ENCODE measurements around the gene TTC34. TPM values are rescaled to one million over a fixed set of nuclear protein-coding genes. Genes with fewer than 3 reads are reported as not detected.

The TTC34 gene
- total and polyA plus RNA-seq, 2 experiments from 2014 or later, result 0.08 to 0.35 TPM

DNA sequence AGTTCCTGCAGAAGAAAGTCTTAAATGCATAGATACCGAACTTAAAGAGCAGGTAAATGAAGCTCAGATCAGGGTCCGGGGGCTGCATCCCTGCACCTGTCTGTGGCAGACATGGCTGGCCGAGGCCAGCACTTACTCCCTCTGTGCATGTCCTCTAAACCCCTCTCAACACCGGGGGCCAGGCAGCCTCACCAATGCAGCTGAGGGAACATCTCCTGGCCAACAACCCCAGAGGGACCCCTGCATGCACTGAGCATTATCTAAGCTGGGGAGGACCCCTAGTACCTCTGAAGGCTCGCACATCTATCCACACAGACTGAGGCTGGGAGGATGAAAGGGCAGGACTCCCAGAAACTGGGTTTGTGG, 18.4 kb downstream of the TTC34 start (continued):
- TF ChIP-seq, protein P1, sequence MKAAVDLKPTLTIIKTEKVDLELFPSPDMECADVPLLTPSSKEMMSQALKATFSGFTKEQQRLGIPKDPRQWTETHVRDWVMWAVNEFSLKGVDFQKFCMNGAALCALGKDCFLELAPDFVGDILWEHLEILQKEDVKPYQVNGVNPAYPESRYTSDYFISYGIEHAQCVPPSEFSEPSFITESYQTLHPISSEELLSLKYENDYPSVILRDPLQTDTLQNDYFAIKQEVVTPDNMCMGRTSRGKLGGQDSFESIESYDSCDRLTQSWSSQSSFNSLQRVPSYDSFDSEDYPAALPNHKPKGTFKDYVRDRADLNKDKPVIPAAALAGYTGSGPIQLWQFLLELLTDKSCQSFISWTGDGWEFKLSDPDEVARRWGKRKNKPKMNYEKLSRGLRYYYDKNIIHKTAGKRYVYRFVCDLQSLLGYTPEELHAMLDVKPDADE (IDR thresholded peaks at IDR 0.05), result no peak
- TF ChIP-seq ZNF114 (CRISPR knock-in tag; IDR thresholded peaks at IDR 0.05) (no peak), CREB1 (CRISPR knock-in tag; IDR thresholded peaks at IDR 0.05; ENCODE audit: low read depth) (no peak), ZNF331 (CRISPR knock-in tag; IDR thresholded peaks at IDR 0.05; ENCODE audit: low read depth) (no peak), EZH2phosphoT487 (IDR thresholded peaks at IDR 0.05; ENCODE audit: unreplicated experiment) (no peak)

DNA sequence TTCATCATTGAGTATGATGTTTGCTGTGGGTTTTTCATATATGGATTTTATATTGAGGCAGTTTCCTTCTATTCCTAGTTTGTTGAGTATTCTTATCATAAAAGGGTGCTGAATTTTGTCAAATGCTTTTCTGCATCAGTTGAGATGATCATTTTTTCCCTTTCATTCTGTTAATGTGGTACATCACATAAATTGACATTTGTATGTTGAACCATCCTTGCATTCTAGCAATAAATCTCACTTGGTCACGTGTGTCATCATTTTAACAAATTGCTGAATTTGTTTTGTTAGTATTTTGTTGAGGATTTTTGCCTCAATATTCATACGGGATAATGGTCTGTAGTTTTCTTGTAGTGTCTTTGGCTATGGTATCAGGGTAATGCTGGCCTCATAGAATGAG, 19.9 kb downstream of the TTC34 start:
- H3K9me3 Mint-ChIP-seq, result peaks cover 83% of the 10 kb centered on the region

More for the DNA sequence above, 19.9 kb downstream of the TTC34 start:
- Histone ChIP-seq H3K4me2 (no peak overlapping the region), H3K27me3 (ENCODE audit: insufficient read depth) (no peaks in the 10 kb centered on the region), H3K9me2 (ENCODE audit: insufficient read depth) (no peaks in the 10 kb centered on the region), H3K36me3 (ENCODE audit: insufficient read depth) (no peaks in the 10 kb centered on the region), H3K79me2 (replicated peaks; ENCODE audit: insufficient read depth) (no peaks in the 10 kb centered on the region), H2AFZ (no peak overlapping the region), H3K4me1 (ENCODE audit: insufficient read depth) (no peaks in the 10 kb centered on the region), H3K27ac (ENCODE audit: low read depth) (no peak overlapping the region), H3F3A (replicated peaks; ENCODE audit: low read depth) (no peaks in the 10 kb centered on the region), H3K4me3 (no peak overlapping the region), H4K20me1 (replicated peaks; ENCODE audit: insufficient read depth) (no peaks in the 10 kb centered on the region)
- DNase-seq (ENCODE audit: low spot score), result no peak
- H3K4me1 Mint-ChIP-seq, result no peaks in the 10 kb centered on the region
- peaks cover 3% of the 10 kb centered on the region for H3K27me3 Mint-ChIP-seq (ENCODE audit: insufficient read depth, low read depth, poor library complexity)
- no peak for ATAC-seq
- H3K27ac Mint-ChIP-seq, result no peak overlapping the region
- TF ChIP-seq, protein P2, sequence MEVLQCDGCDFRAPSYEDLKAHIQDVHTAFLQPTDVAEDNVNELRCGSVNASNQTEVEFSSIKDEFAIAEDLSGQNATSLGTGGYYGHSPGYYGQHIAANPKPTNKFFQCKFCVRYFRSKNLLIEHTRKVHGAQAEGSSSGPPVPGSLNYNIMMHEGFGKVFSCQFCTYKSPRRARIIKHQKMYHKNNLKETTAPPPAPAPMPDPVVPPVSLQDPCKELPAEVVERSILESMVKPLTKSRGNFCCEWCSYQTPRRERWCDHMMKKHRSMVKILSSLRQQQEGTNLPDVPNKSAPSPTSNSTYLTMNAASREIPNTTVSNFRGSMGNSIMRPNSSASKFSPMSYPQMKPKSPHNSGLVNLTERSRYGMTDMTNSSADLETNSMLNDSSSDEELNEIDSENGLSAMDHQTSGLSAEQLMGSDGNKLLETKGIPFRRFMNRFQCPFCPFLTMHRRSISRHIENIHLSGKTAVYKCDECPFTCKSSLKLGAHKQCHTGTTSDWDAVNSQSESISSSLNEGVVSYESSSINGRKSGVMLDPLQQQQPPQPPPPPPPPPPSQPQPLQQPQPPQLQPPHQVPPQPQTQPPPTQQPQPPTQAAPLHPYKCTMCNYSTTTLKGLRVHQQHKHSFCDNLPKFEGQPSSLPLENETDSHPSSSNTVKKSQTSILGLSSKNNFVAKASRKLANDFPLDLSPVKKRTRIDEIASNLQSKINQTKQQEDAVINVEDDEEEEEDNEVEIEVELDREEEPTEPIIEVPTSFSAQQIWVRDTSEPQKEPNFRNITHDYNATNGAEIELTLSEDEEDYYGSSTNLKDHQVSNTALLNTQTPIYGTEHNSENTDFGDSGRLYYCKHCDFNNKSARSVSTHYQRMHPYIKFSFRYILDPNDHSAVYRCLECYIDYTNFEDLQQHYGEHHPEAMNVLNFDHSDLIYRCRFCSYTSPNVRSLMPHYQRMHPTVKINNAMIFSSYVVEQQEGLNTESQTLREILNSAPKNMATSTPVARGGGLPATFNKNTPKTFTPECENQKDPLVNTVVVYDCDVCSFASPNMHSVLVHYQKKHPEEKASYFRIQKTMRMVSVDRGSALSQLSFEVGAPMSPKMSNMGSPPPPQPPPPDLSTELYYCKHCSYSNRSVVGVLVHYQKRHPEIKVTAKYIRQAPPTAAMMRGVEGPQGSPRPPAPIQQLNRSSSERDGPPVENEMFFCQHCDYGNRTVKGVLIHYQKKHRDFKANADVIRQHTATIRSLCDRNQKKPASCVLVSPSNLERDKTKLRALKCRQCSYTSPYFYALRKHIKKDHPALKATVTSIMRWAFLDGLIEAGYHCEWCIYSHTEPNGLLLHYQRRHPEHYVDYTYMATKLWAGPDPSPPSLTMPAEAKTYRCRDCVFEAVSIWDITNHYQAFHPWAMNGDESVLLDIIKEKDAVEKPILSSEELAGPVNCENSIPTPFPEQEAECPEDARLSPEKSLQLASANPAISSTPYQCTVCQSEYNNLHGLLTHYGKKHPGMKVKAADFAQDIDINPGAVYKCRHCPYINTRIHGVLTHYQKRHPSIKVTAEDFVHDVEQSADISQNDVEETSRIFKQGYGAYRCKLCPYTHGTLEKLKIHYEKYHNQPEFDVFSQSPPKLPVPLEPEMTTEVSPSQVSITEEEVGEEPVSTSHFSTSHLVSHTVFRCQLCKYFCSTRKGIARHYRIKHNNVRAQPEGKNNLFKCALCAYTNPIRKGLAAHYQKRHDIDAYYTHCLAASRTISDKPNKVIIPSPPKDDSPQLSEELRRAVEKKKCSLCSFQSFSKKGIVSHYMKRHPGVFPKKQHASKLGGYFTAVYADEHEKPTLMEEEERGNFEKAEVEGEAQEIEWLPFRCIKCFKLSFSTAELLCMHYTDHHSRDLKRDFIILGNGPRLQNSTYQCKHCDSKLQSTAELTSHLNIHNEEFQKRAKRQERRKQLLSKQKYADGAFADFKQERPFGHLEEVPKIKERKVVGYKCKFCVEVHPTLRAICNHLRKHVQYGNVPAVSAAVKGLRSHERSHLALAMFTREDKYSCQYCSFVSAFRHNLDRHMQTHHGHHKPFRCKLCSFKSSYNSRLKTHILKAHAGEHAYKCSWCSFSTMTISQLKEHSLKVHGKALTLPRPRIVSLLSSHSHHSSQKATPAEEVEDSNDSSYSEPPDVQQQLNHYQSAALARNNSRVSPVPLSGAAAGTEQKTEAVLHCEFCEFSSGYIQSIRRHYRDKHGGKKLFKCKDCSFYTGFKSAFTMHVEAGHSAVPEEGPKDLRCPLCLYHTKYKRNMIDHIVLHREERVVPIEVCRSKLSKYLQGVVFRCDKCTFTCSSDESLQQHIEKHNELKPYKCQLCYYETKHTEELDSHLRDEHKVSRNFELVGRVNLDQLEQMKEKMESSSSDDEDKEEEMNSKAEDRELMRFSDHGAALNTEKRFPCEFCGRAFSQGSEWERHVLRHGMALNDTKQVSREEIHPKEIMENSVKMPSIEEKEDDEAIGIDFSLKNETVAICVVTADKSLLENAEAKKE (CRISPR knock-in tag; IDR thresholded peaks at IDR 0.05), result no peak
- TF ChIP-seq CREB1 (CRISPR knock-in tag; IDR thresholded peaks at IDR 0.05; ENCODE audit: low read depth) (no peak), ZNF331 (CRISPR knock-in tag; IDR thresholded peaks at IDR 0.05; ENCODE audit: low read depth) (no peak)
- TF ChIP-seq, protein P3, sequence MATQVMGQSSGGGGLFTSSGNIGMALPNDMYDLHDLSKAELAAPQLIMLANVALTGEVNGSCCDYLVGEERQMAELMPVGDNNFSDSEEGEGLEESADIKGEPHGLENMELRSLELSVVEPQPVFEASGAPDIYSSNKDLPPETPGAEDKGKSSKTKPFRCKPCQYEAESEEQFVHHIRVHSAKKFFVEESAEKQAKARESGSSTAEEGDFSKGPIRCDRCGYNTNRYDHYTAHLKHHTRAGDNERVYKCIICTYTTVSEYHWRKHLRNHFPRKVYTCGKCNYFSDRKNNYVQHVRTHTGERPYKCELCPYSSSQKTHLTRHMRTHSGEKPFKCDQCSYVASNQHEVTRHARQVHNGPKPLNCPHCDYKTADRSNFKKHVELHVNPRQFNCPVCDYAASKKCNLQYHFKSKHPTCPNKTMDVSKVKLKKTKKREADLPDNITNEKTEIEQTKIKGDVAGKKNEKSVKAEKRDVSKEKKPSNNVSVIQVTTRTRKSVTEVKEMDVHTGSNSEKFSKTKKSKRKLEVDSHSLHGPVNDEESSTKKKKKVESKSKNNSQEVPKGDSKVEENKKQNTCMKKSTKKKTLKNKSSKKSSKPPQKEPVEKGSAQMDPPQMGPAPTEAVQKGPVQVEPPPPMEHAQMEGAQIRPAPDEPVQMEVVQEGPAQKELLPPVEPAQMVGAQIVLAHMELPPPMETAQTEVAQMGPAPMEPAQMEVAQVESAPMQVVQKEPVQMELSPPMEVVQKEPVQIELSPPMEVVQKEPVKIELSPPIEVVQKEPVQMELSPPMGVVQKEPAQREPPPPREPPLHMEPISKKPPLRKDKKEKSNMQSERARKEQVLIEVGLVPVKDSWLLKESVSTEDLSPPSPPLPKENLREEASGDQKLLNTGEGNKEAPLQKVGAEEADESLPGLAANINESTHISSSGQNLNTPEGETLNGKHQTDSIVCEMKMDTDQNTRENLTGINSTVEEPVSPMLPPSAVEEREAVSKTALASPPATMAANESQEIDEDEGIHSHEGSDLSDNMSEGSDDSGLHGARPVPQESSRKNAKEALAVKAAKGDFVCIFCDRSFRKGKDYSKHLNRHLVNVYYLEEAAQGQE (IDR thresholded peaks at IDR 0.05; ENCODE audit: unreplicated experiment), result no peak
- TF ChIP-seq, protein P4, sequence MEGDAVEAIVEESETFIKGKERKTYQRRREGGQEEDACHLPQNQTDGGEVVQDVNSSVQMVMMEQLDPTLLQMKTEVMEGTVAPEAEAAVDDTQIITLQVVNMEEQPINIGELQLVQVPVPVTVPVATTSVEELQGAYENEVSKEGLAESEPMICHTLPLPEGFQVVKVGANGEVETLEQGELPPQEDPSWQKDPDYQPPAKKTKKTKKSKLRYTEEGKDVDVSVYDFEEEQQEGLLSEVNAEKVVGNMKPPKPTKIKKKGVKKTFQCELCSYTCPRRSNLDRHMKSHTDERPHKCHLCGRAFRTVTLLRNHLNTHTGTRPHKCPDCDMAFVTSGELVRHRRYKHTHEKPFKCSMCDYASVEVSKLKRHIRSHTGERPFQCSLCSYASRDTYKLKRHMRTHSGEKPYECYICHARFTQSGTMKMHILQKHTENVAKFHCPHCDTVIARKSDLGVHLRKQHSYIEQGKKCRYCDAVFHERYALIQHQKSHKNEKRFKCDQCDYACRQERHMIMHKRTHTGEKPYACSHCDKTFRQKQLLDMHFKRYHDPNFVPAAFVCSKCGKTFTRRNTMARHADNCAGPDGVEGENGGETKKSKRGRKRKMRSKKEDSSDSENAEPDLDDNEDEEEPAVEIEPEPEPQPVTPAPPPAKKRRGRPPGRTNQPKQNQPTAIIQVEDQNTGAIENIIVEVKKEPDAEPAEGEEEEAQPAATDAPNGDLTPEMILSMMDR (conservative IDR thresholded peaks at IDR 0.05; ENCODE audit: low read depth in 2 of 2), result no peak
- peaks cover 20% of the 10 kb centered on the region for H3K36me3 Mint-ChIP-seq (ENCODE audit: low read depth)
- no peak overlapping the region for H3K4me3 Mint-ChIP-seq
